ENCODE data around the gene YWHAH. TPM values are rescaled to one million over a fixed set of nuclear protein-coding genes. Genes with fewer than 3 reads are reported as not detected.

Gene YWHAH
- total and polyA plus RNA-seq, 2 of the 8 experiments (the other 6 are each of a cell fraction or from before 2014, with no cell fraction given), result 146 to 247 TPM

GRCh38 chr22:31923747-31924146 lies 20.6 kb upstream of the YWHAH start:
- Histone ChIP-seq H3K18ac (ENCODE audit: extremely low read depth, low read length) (no peak overlapping the region), H3K9ac (replicated peaks in 1 of 4; ENCODE audit: extremely low read depth in 1 of 4, low read depth in 3 of 4, low read length in 3 of 4) (no peak overlapping the region), H2BK5ac (ENCODE audit: low read depth, low read length) (no peak overlapping the region), H2AK5ac (ENCODE audit: low read depth, low read length) (no peak overlapping the region), H3K56ac (replicated peaks; ENCODE audit: insufficient read length, low read depth, low read length) (no peak overlapping the region), H3K4me2 (ENCODE audit: insufficient read depth in 1 of 2, low read depth in 2 of 2, low read length in 2 of 2) (no peak overlapping the region), H3K4me3 (ENCODE audit: extremely low read depth in 1 of 4, insufficient read depth in 2 of 4, low read depth in 3 of 4, low read length in 4 of 4) (no peak overlapping the region), H4K20me1 (replicated peaks in 1 of 2; ENCODE audit: control insufficient read depth in 1 of 2, insufficient read depth in 2 of 2, low read length in 2 of 2) (no peaks in the 10 kb centered on the region), H3K14ac (ENCODE audit: insufficient read length) (no peak overlapping the region), H2BK15ac (ENCODE audit: low read length) (no peak overlapping the region), H4K8ac (ENCODE audit: extremely low read depth, insufficient read depth, low read length) (no peak overlapping the region), H2AFZ (ENCODE audit: low read length) (no peak overlapping the region), H3K4me1 (replicated peaks in 1 of 4; ENCODE audit: control insufficient read depth in 3 of 4, insufficient read depth in 4 of 4, low read length in 3 of 4) (peaks cover 0 to 2% (median 0%) of the 10 kb centered on the region in 4 experiments; a peak in 1 of 7 replicates), H3K27me3 (replicated peaks in 1 of 4; ENCODE audit: control insufficient read depth in 3 of 4, extremely low read depth in 1 of 4, insufficient read depth in 3 of 4, low read length in 3 of 4) (no peaks in the 10 kb centered on the region), H3K36me3 (ENCODE audit: control insufficient read depth in 2 of 4, insufficient read depth in 4 of 4, low read length in 3 of 4) (no peaks in the 10 kb centered on the region), H3K79me2 (ENCODE audit: control insufficient read depth in 1 of 2, insufficient read depth in 2 of 2, low read length in 2 of 2) (no peaks in the 10 kb centered on the region), H4K91ac (replicated peaks; ENCODE audit: insufficient read length, low read length) (no peak overlapping the region), H3K4ac (replicated peaks; ENCODE audit: insufficient read length, low read depth, low read length) (no peak overlapping the region), H2BK20ac (ENCODE audit: low read length) (no peak overlapping the region), H2BK120ac (replicated peaks; ENCODE audit: low read depth, low read length) (no peak overlapping the region), H3K27ac (ENCODE audit: low read depth, low read length) (no peak overlapping the region), H3K23ac (ENCODE audit: insufficient read length) (no peak overlapping the region), H4K5ac (ENCODE audit: insufficient read length, low read depth, low read length) (no peak overlapping the region), H3K23me2 (ENCODE audit: low read depth, low read length) (peaks cover 5% of the 10 kb centered on the region; the same call in 1 of the 2 replicates), H2BK12ac (ENCODE audit: low read depth, low read length) (no peak overlapping the region), H3K79me1 (ENCODE audit: low read depth, low read length) (no peaks in the 10 kb centered on the region), H3K9me3 (ENCODE audit: insufficient read depth in 2 of 2, low read depth in 1 of 2, low read length in 1 of 2) (no peaks in the 10 kb centered on the region)
- FAIRE-seq, result no peak
- no peak for DNase-seq (ENCODE audit: low read depth in 1 of 2, low spot score in 2 of 2)
- POLR2A ChIA-PET (ENCODE audit: partially characterized antibody), result no interaction called here
- 94% methylated on average over 2 of the region's 2 CpGs; no CpG with 5 or more reads in 1 of the 2 experiments for WGBS, 2 experiments (ENCODE audit: extremely low coverage in 1 of 2, insufficient coverage in 1 of 2, insufficient read length in 1 of 2, insufficient replicate concordance in 2 of 2, low coverage in 1 of 2, low lambda C conversion rate in 2 of 2, missing lambda C conversion rate in 1 of 2)
- CTCF ChIA-PET (ENCODE audit: partially characterized antibody), result interaction anchor here (1.1 to 1.3 kb wide), 2 partner anchors 10 to 52 kb away, joined by 3 to 4 read pairs; no protein-coding TSS in a partner anchor
- TF ChIP-seq NANOG (IDR thresholded peaks at IDR 0.05; ENCODE audit: insufficient read depth, low read depth, low read length, poor library complexity, severe bottlenecking) (no peak), TEAD4 (IDR thresholded peaks at IDR 0.05; ENCODE audit: low read depth, low read length) (no peak), RXRA (IDR thresholded peaks at IDR 0.05; ENCODE audit: insufficient read depth, low read depth, low read length) (no peak), MAX (IDR thresholded peaks at IDR 0.05) (no peak), ZNF274 (IDR thresholded peaks at IDR 0.05; ENCODE audit: borderline replicate concordance, extremely low read depth, low read length) (no peak), EZH2 (IDR thresholded peaks at IDR 0.05; ENCODE audit: low read depth, low read length, severe bottlenecking) (no peak), FOSL1 (IDR thresholded peaks at IDR 0.05; ENCODE audit: insufficient read depth, low read depth, low read length) (no peak), ASH2L (IDR thresholded peaks at IDR 0.05; ENCODE audit: low read length) (no peak), POU5F1 (IDR thresholded peaks at IDR 0.05; ENCODE audit: low read depth, low read length) (no peak), RBBP5 (IDR thresholded peaks at IDR 0.05; ENCODE audit: borderline replicate concordance, low read depth, low read length) (no peak), CHD1 (IDR thresholded peaks at IDR 0.05; ENCODE audit: low read depth, low read length) (no peak), RNF2 (IDR thresholded peaks at IDR 0.05; ENCODE audit: borderline replicate concordance, low read depth, low read length, missing control alignments, poor library complexity, severe bottlenecking) (no peak), HDAC2 (IDR thresholded peaks at IDR 0.05; ENCODE audit: borderline replicate concordance in 1 of 2, low read depth in 2 of 2, low read length in 2 of 2) (no peak), CREB1 (IDR thresholded peaks at IDR 0.05) (no peak)

All from H1 (cell line).